Measurements from ENCODE around the gene SPATA13.

Gene SPATA13

DNA sequence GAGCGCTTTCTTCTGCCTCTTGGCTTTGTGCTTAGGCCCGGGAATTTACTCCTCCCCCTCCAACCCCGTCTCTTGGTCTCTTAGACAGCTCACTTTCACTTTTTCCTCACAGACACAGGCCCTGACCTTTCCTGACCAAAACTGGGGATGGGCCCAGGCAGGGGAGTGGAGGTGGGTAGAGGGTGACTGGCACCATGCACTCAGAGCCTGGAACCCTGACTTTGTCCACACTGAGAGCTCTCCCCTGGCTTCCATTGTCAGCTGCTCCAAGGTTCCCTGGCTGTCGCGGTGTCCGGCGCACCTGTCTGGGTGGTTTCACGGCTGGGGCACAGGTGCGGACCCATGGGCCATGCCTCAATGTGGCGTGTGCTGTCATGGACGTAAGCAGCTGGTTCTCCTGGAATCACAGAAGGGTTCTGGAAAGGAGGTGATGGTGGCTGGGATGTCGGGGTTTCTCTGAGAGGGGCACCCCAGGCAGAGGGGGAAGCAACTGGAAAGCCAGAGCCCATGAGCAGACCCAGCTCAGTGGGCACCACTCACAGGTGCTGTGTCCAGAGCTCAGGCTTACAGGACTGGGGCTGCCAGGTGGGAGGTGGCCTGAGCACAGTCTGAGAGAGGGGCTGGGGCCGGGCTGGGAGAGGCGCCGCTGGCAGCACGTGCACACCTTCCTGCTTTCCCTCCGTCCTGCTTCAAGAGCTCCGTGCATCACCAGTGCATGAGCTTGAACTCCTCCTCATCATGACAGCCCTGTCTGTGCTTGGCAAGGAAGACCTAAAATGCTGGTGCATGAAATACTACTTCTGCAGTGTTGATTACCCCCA lies 120.9 kb downstream of the SPATA13 start:
- TF ChIP-seq, protein P1, sequence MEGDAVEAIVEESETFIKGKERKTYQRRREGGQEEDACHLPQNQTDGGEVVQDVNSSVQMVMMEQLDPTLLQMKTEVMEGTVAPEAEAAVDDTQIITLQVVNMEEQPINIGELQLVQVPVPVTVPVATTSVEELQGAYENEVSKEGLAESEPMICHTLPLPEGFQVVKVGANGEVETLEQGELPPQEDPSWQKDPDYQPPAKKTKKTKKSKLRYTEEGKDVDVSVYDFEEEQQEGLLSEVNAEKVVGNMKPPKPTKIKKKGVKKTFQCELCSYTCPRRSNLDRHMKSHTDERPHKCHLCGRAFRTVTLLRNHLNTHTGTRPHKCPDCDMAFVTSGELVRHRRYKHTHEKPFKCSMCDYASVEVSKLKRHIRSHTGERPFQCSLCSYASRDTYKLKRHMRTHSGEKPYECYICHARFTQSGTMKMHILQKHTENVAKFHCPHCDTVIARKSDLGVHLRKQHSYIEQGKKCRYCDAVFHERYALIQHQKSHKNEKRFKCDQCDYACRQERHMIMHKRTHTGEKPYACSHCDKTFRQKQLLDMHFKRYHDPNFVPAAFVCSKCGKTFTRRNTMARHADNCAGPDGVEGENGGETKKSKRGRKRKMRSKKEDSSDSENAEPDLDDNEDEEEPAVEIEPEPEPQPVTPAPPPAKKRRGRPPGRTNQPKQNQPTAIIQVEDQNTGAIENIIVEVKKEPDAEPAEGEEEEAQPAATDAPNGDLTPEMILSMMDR (IDR thresholded peaks at IDR 0.05; ENCODE audit: low read depth, low read length), result no peak
- no peak overlapping the region for H3K4me3 ChIP-seq (ENCODE audit: low read depth, low read length)

DNA sequence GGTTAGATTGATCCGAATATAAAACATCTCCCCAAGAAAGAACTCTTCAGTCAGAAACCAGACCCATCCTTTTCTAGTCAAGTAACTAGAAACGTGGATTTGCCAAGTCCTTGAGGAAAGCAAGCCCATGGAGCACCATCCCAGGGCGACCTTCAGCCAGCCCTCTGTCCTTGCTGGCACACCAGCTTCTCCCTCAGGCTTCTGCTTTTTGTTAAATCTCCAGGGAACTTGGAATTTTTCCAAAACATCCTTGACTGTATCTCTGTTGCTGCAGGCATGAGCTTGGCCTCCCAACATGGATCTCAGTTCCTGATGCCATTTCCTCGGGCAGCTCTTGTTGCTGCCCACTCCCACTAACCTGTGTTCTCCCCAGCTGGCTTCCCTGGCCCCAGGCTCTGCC lies 121.7 kb downstream of the SPATA13 start:
- H3K4me3 ChIP-seq (ENCODE audit: low read depth, low read length), result no peak overlapping the region
- TF ChIP-seq, protein P1 (IDR thresholded peaks at IDR 0.05; ENCODE audit: low read depth, low read length), result no peak

DNA sequence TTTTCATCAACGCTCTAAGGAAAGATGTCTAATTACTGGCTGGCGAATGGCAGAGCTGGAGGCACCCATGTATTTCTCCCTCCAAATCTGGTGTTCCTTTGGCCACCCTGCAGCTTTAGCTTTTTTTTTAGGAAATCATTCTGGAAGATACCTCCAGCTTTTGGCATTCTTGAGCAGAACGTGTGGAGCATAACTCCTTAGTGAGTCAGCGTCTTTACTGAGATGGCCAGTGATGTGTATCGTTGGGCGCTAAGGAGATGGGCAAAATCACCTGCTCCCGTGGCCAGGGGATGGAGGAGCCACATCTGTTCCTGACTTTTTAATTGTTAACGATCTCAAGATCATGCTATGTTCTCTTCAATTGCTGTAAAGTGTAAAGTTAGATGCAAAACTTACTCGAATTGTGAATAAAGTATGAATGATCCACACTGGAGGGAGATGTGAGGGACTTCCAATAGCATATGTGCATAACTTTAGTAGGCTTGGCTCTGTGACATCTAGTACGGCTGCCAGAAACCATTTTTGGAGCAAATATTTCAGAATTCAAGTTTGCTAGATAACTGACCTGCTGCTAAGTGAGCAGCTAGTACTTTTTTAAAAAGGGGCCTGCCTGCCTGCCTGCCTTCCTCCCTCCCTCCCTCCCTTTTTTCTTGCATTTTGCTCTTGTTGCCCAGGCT lies 124.5 kb downstream of the SPATA13 start:
- TF ChIP-seq, protein P1 (IDR thresholded peaks at IDR 0.05; ENCODE audit: low read depth, low read length), result no peak
- no peak overlapping the region for H3K4me3 ChIP-seq (ENCODE audit: low read depth, low read length)

DNA sequence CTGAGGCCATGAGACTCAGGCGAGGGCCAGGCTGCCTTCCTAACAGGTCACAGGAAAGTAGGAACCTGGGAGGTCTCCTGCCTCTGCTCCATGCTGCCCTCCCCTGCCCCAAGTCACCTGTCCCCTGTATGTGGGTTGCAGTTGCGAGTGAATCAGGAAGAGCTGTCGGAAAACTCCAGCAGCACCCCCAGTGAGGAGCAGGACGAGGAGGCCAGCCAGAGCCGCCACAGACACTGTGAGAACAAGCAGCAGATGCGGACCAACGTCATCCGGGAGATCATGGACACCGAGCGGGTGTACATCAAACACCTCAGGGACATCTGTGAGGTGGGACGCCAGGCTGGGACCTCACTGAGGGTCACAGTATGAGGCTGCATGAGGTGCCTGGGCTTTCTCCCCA lies 126.1 kb downstream of the SPATA13 start:
- TF ChIP-seq, protein P1 (IDR thresholded peaks at IDR 0.05; ENCODE audit: low read depth, low read length), result no peak

DNA sequence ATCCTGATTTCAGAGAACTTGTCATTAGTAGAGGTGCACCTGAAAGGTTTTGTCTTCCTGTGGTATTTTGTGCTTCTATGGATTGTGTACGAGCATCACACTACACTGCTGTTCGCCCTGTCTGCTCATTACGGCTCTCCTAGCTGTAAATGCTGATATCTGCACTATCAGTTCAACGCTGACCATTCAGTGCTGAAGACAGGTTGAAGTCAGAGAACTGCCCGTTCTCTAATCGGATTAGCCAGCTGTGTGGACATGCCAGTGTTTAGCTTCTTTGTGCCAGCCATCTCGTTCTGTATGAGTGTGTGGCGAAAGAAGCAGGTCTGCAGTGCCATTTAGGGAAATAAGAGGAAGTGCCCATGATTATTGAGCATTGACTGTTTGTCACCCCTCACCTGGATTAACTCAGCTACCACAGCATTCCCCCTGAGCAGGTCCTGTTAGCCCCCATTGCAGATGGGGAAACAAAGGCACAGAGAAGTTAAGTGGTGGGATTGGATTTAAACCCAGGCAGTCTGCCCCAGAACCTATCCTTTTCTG lies 127.3 kb downstream of the SPATA13 start:
- no peak overlapping the region for H3K4me3 ChIP-seq (ENCODE audit: low read depth, low read length)
- TF ChIP-seq, protein P1 (IDR thresholded peaks at IDR 0.05; ENCODE audit: low read depth, low read length), result no peak

More for the DNA sequence above, 126.1 kb downstream of the SPATA13 start:
- H3K4me3 ChIP-seq (ENCODE audit: low read depth, low read length), result no peak overlapping the region

DNA sequence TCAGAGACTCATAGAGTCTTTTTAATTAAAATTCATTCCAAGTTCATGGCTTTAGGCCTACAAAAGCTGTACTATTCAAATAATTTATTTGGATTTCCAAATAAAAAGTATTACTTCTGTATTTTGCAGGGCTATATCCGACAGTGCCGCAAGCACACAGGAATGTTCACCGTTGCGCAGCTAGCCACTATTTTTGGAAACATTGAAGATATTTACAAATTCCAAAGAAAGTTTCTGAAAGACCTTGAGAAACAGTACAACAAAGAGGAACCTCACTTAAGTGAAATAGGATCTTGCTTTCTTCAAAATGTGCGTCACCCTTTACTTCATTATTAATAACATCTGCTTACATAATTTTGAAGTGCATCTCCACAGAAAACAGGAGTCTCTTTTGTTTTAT lies 128.3 kb downstream of the SPATA13 start:
- TF ChIP-seq, protein P1 (IDR thresholded peaks at IDR 0.05; ENCODE audit: low read depth, low read length), result no peak
- no peak overlapping the region for H3K4me3 ChIP-seq (ENCODE audit: low read depth, low read length)
